GM12878 (cell line): ENCODE measurements around the gene DAPK2. TPM values are rescaled to one million over a fixed set of nuclear protein-coding genes. Genes with fewer than 3 reads are reported as not detected.

Experiments
- EED ChIP-seq: sonication (generic); IDR thresholded peaks from 2 replicates; pipeline ENCODE4 v1.6.1; 2016; ENCODE audit warnings: antibody characterized with exemption, low read depth
- IRF4 ChIP-seq: IDR thresholded peaks from 2 replicates; pipeline ENCODE4 v1.6.1; 2011; ENCODE audit warnings: low read depth, low read length
- SPI1 ChIP-seq: IDR thresholded peaks from 2 replicates; pipeline ENCODE4 v1.6.1; 2011; ENCODE audit warnings: low read depth, mild to moderate bottlenecking, low read length, moderate library complexity, borderline replicate concordance; ENCODE audit not compliant: insufficient read depth
- STAT3 ChIP-seq: IDR thresholded peaks from 2 replicates; pipeline ENCODE4 v1.6.1; 2011; ENCODE audit warnings: low read depth, low read length, improper control_type of control experiment
- TCF12 ChIP-seq: IDR thresholded peaks from 2 replicates; pipeline ENCODE4 v1.6.1; 2011; ENCODE audit warnings: low read depth, mild to moderate bottlenecking, low read length
- YY1 ChIP-seq: IDR thresholded peaks from 2 replicates; pipeline ENCODE4 v1.6.1; 2011; ENCODE audit warnings: low read depth, mild to moderate bottlenecking, low read length
- polyA plus RNA-seq, 11 experiments: library from polyadenylated mRNA; depleted of rRNA in 4 of 11; unstranded in 6 of 11; stranded (reverse) in 5 of 11; fragments of >200 nt; fragmentation: Nextera tagmentation in 4 of 11; fragmentation: Illumina TruSeq in 1 of 11; extraction: Ambion mirVana in 4 of 11; extraction: Trizol in 1 of 11; gene quantifications; 1 replicate in 1 of 11; 2 replicates in 10 of 11; pipeline versions ENCODE4 v1.2.1 to v1.2.3, GENCODE V29; 2011 to 2016; ENCODE audit warnings: inconsistent platforms in 2 of 11, missing spikeins in 2 of 11, low read depth in 1 of 11
- total RNA-seq, 4 experiments: library from RNA; depleted of rRNA in 3 of 4; stranded (reverse); fragments of >200 nt in 3 of 4; fragmentation: Illumina TruSeq in 1 of 4; extraction: Trizol in 1 of 4; gene quantifications; 2 replicates each; pipeline versions ENCODE4 v1.2.1 to v1.2.3, GENCODE V29; 2013 to 2021
- TF ChIP-seq, protein P1 (sequence below): IDR thresholded peaks from 2 replicates; pipeline ENCODE4 v1.6.1; 2011; ENCODE audit warnings: borderline replicate concordance, low read depth, mild to moderate bottlenecking, moderate library complexity, low read length; ENCODE audit not compliant: insufficient read depth, poor library complexity, severe bottlenecking
- TF ChIP-seq, protein P2 (sequence below): fragments of 450-650 bp; IDR thresholded peaks from 2 replicates; pipeline ENCODE4 v1.6.1; 2017; ENCODE audit warnings: low read depth, mild to moderate bottlenecking, moderate library complexity

DAPK2 gene
- total and polyA plus RNA-seq, 10 of the 15 experiments (the other 5 are each of a cell fraction or from before 2014, with no cell fraction given) = 0.69 to 8.4 (median 4.1) TPM

- TF ChIP-seq, protein P1, sequence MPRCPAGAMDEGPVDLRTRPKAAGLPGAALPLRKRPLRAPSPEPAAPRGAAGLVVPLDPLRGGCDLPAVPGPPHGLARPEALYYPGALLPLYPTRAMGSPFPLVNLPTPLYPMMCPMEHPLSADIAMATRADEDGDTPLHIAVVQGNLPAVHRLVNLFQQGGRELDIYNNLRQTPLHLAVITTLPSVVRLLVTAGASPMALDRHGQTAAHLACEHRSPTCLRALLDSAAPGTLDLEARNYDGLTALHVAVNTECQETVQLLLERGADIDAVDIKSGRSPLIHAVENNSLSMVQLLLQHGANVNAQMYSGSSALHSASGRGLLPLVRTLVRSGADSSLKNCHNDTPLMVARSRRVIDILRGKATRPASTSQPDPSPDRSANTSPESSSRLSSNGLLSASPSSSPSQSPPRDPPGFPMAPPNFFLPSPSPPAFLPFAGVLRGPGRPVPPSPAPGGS = no peak
- TF ChIP-seq, protein P2, sequence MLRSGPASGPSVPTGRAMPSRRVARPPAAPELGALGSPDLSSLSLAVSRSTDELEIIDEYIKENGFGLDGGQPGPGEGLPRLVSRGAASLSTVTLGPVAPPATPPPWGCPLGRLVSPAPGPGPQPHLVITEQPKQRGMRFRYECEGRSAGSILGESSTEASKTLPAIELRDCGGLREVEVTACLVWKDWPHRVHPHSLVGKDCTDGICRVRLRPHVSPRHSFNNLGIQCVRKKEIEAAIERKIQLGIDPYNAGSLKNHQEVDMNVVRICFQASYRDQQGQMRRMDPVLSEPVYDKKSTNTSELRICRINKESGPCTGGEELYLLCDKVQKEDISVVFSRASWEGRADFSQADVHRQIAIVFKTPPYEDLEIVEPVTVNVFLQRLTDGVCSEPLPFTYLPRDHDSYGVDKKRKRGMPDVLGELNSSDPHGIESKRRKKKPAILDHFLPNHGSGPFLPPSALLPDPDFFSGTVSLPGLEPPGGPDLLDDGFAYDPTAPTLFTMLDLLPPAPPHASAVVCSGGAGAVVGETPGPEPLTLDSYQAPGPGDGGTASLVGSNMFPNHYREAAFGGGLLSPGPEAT = peak; percentile 84
- TF ChIP-seq IRF4 (0 out of 2 replicates have a peak, but pooled peaks have one; percentile 21), YY1 (0 out of 2 replicates have a peak, but pooled peaks have one; percentile 40), STAT3 (no peak), SPI1 (peak; percentile 66; the same call in 1 of the 2 replicates), EED (peak; percentile 96), TCF12 (0 out of 2 replicates have a peak, but pooled peaks have one; percentile 57)
- TF ChIP-seq, all 136 proteins: peak for 17
Observed at GRCh38 chr15:64090527-64090926, 44.2 kb upstream of the DAPK2 start (continued).
